ENCODE data around the gene DHRS4L2.
"Not testable (repeated sequence)": the region's sequence is repeated elsewhere in the genome, so short reads cannot be mapped to it uniquely, and the experiment has no call there.

DHRS4L2 gene

GRCh38 chr14:24013654-24014514, 25.2 kb downstream of the DHRS4L2 start:
- no peak for DNase-seq (ENCODE audit: extremely low read depth, insufficient read length)
- TF ChIP-seq CTCF (IDR thresholded peaks at IDR 0.05; ENCODE audit: insufficient read depth, low read length, poor library complexity, severe bottlenecking) = peak; percentile 80
- H3K4me3 ChIP-seq (replicated peaks; ENCODE audit: low read depth, low read length) = no peak overlapping the region

GRCh38 chr14:24015745-24016144, 27.0 kb downstream of the DHRS4L2 start:
- H3K4me3 ChIP-seq (replicated peaks; ENCODE audit: low read depth, low read length); H3K27me3 ChIP-seq (replicated peaks; ENCODE audit: control insufficient read depth, insufficient read depth, low read length); DNase-seq (ENCODE audit: extremely low read depth, insufficient read length); H3K36me3 ChIP-seq (ENCODE audit: control insufficient read depth, insufficient read depth, low read length): not testable (repeated sequence)

More at GRCh38 chr14:24013654-24014514, 25.2 kb downstream of the DHRS4L2 start:
- Histone ChIP-seq H3K36me3 (ENCODE audit: control insufficient read depth, insufficient read depth, low read length) (no peaks in the 10 kb centered on the region), H3K27me3 (replicated peaks; ENCODE audit: control insufficient read depth, insufficient read depth, low read length) (no peaks in the 10 kb centered on the region)

GRCh38 chr14:24018978-24019377, 30.2 kb downstream of the DHRS4L2 start:
- DNase-seq (ENCODE audit: extremely low read depth, insufficient read length); H3K4me3 ChIP-seq (replicated peaks; ENCODE audit: low read depth, low read length); H3K27me3 ChIP-seq (replicated peaks; ENCODE audit: control insufficient read depth, insufficient read depth, low read length); H3K36me3 ChIP-seq (ENCODE audit: control insufficient read depth, insufficient read depth, low read length): not testable (repeated sequence)

GRCh38 chr14:24019944-24020343, 31.2 kb downstream of the DHRS4L2 start:
- TF ChIP-seq CTCF (IDR thresholded peaks at IDR 0.05; ENCODE audit: insufficient read depth, low read length, poor library complexity, severe bottlenecking) = peak; percentile 12

GRCh38 chr14:24020520-24020919, 31.8 kb downstream of the DHRS4L2 start:
- not testable (repeated sequence) for H3K36me3 ChIP-seq (ENCODE audit: control insufficient read depth, insufficient read depth, low read length); H3K27me3 ChIP-seq (replicated peaks; ENCODE audit: control insufficient read depth, insufficient read depth, low read length); DNase-seq (ENCODE audit: extremely low read depth, insufficient read length); H3K4me3 ChIP-seq (replicated peaks; ENCODE audit: low read depth, low read length)

More at GRCh38 chr14:24019944-24020343, 31.2 kb downstream of the DHRS4L2 start:
- not testable (repeated sequence) for DNase-seq (ENCODE audit: extremely low read depth, insufficient read length); H3K4me3 ChIP-seq (replicated peaks; ENCODE audit: low read depth, low read length); H3K36me3 ChIP-seq (ENCODE audit: control insufficient read depth, insufficient read depth, low read length); H3K27me3 ChIP-seq (replicated peaks; ENCODE audit: control insufficient read depth, insufficient read depth, low read length)

- H3K36me3 ChIP-seq (ENCODE audit: control insufficient read depth, insufficient read depth, low read length); H3K4me3 ChIP-seq (replicated peaks; ENCODE audit: low read depth, low read length); H3K27me3 ChIP-seq (replicated peaks; ENCODE audit: control insufficient read depth, insufficient read depth, low read length); DNase-seq (ENCODE audit: extremely low read depth, insufficient read length): not testable (repeated sequence)
These were observed 36.2 kb downstream of the DHRS4L2 start for GRCh38 chr14:24024939-24025418.

GRCh38 chr14:24029687-24030086, 41.0 kb downstream of the DHRS4L2 start:
- not testable (repeated sequence) for H3K27me3 ChIP-seq (replicated peaks; ENCODE audit: control insufficient read depth, insufficient read depth, low read length); H3K4me3 ChIP-seq (replicated peaks; ENCODE audit: low read depth, low read length); H3K36me3 ChIP-seq (ENCODE audit: control insufficient read depth, insufficient read depth, low read length); DNase-seq (ENCODE audit: extremely low read depth, insufficient read length)

GRCh38 chr14:24031331-24031730, 42.6 kb downstream of the DHRS4L2 start:
- H3K27me3 ChIP-seq (replicated peaks; ENCODE audit: control insufficient read depth, insufficient read depth, low read length); DNase-seq (ENCODE audit: extremely low read depth, insufficient read length); H3K4me3 ChIP-seq (replicated peaks; ENCODE audit: low read depth, low read length); H3K36me3 ChIP-seq (ENCODE audit: control insufficient read depth, insufficient read depth, low read length): not testable (repeated sequence)
